H9 (cell line): Measurements from ENCODE around the gene ETNK2. TPM values are rescaled to one million over a fixed set of nuclear protein-coding genes. Genes with fewer than 3 reads are reported as not detected.

Experiments used
- DNase-seq: peaks from one replicate; pipeline ENCODE4 v3.0.0-alpha.2; 2017
- H2AFZ ChIP-seq: one replicate; pipeline ENCODE4 v1.6.1; 2013; ENCODE audit warnings: mild to moderate bottlenecking, low read length, control low read depth, moderate library complexity
- H2AK5ac ChIP-seq: 2 replicates; pipeline ENCODE4 v1.6.1; 2013; ENCODE audit warnings: low read length, control low read depth, mixed read lengths; ENCODE audit not compliant: insufficient read length
- H2BK120ac ChIP-seq: one replicate; pipeline ENCODE4 v1.6.1; 2013; ENCODE audit warnings: low read depth, mild to moderate bottlenecking, low read length, control low read depth, inconsistent platforms; ENCODE audit not compliant: poor library complexity, severe bottlenecking
- H2BK12ac ChIP-seq: 2 replicates; pipeline ENCODE4 v1.6.1; 2013; ENCODE audit warnings: low read length, control low read depth, mixed read lengths, low read depth; ENCODE audit not compliant: insufficient read length
- H2BK15ac ChIP-seq: 2 replicates; pipeline ENCODE4 v1.6.1; 2013; ENCODE audit warnings: low read depth, low read length, control low read depth
- H2BK20ac ChIP-seq: one replicate; pipeline ENCODE4 v1.6.1; 2013; ENCODE audit warnings: low read depth, mild to moderate bottlenecking, low read length, control low read depth, inconsistent platforms; ENCODE audit not compliant: poor library complexity, severe bottlenecking
- H2BK5ac ChIP-seq: 2 replicates; pipeline ENCODE4 v1.6.1; 2013; ENCODE audit warnings: low read length, control low read depth, mixed read lengths; ENCODE audit not compliant: insufficient read length
- H3K14ac ChIP-seq: 2 replicates; pipeline ENCODE4 v1.6.1; 2013; ENCODE audit warnings: low read length, control low read depth; ENCODE audit not compliant: insufficient read depth
- H3K18ac ChIP-seq: 2 replicates; pipeline ENCODE4 v1.6.1; 2013; ENCODE audit warnings: low read depth, mild to moderate bottlenecking, mixed read lengths, low read length, control low read depth; ENCODE audit not compliant: insufficient read length
- H3K23ac ChIP-seq: 2 replicates; pipeline ENCODE4 v1.6.1; 2013; ENCODE audit warnings: low read length, control low read depth, mixed read lengths, low read depth; ENCODE audit not compliant: insufficient read length
- H3K23me2 ChIP-seq: 2 replicates; pipeline ENCODE4 v1.6.1; 2013; ENCODE audit warnings: low read depth, mild to moderate bottlenecking, mixed read lengths, low read length, control low read depth; ENCODE audit not compliant: insufficient read length, poor library complexity, severe bottlenecking
- H3K27ac ChIP-seq: 2 replicates; pipeline ENCODE4 v1.5.1; 2013; ENCODE audit warnings: low read length, control low read depth, mixed read lengths, low read depth; ENCODE audit not compliant: insufficient read length
- H3K27me3 ChIP-seq: 2 replicates; pipeline ENCODE4 v1.6.1; 2013; ENCODE audit warnings: low read length, control low read depth, inconsistent platforms; ENCODE audit not compliant: insufficient read depth
- H3K4ac ChIP-seq: 2 replicates; pipeline ENCODE4 v1.6.1; 2013; ENCODE audit warnings: low read depth, mild to moderate bottlenecking, control low read depth, inconsistent platforms, low read length, moderate library complexity
- H3K4me1 ChIP-seq: 2 replicates; pipeline ENCODE4 v1.6.1; 2013; ENCODE audit warnings: low read length, control low read depth, inconsistent platforms; ENCODE audit not compliant: insufficient read depth
- H3K4me2 ChIP-seq: 2 replicates; pipeline ENCODE4 v1.6.1; 2013; ENCODE audit warnings: low read length, control low read depth, mixed read lengths; ENCODE audit not compliant: insufficient read length, insufficient read depth
- H3K56ac ChIP-seq: 2 replicates; pipeline ENCODE4 v1.6.1; 2013; ENCODE audit warnings: low read depth, mild to moderate bottlenecking, mixed read lengths, low read length, control low read depth; ENCODE audit not compliant: insufficient read length
- H3K79me1 ChIP-seq: 2 replicates; pipeline ENCODE4 v1.6.1; 2013; ENCODE audit warnings: low read depth, mild to moderate bottlenecking, moderate library complexity, low read length, control low read depth, inconsistent platforms; ENCODE audit not compliant: insufficient read depth, poor library complexity, severe bottlenecking
- H3K79me2 ChIP-seq: 2 replicates; pipeline ENCODE4 v1.6.1; 2013; ENCODE audit warnings: low read length, control low read depth, inconsistent platforms; ENCODE audit not compliant: insufficient read depth
- H3K9ac ChIP-seq: 2 replicates; pipeline ENCODE4 v1.6.1; 2013; ENCODE audit warnings: low read length, control low read depth, mixed read lengths; ENCODE audit not compliant: insufficient read length; ENCODE audit errors: extremely low read depth
- H3K9me3 ChIP-seq: one replicate; pipeline ENCODE4 v1.6.1; 2013; ENCODE audit warnings: low read depth, low read length, inconsistent platforms; ENCODE audit not compliant: control insufficient read depth
- H3T11ph ChIP-seq: one replicate; pipeline ENCODE4 v1.6.1; 2013; ENCODE audit warnings: mild to moderate bottlenecking, low read length, control low read depth, inconsistent platforms
- H4K20me1 ChIP-seq: one replicate; pipeline ENCODE4 v1.6.1; 2013; ENCODE audit not compliant: control insufficient read depth, insufficient read length, insufficient read depth
- H4K5ac ChIP-seq: 2 replicates; pipeline ENCODE4 v1.6.1; 2013; ENCODE audit warnings: low read depth, mild to moderate bottlenecking, mixed read lengths, low read length, control low read depth; ENCODE audit not compliant: insufficient read length
- H4K8ac ChIP-seq: replicated peaks from 2 replicates; pipeline ENCODE4 v1.6.1; 2013; ENCODE audit warnings: low read length, control low read depth, mixed read lengths, low read depth; ENCODE audit not compliant: insufficient read length
- H4K91ac ChIP-seq: 2 replicates; pipeline ENCODE4 v1.6.1; 2013; ENCODE audit warnings: low read depth, mild to moderate bottlenecking, moderate library complexity, mixed read lengths, low read length, control low read depth; ENCODE audit not compliant: insufficient read length
- H3K27ac Mint-ChIP-seq, 3 experiments: 2 replicates in 2 of 3; 3 replicates in 1 of 3; pipeline ENCODE4 v1.8.0; 2020 to 2021; ENCODE audit warnings: mixed read lengths in 3 of 3, mild to moderate bottlenecking in 1 of 3, moderate library complexity in 1 of 3
- H3K27me3 Mint-ChIP-seq: 2 replicates; pipeline ENCODE4 v1.8.0; 2021; ENCODE audit warnings: low read depth, mild to moderate bottlenecking, moderate library complexity, mixed read lengths
- H3K36me3 Mint-ChIP-seq, 3 experiments: 2 replicates in 2 of 3; 3 replicates in 1 of 3; pipeline ENCODE4 v1.8.0; 2020 to 2021; ENCODE audit warnings: low read depth in 3 of 3, mixed read lengths in 3 of 3; ENCODE audit not compliant: insufficient read depth in 1 of 3
- H3K4me1 Mint-ChIP-seq, 2 experiments: 2 replicates each; pipeline ENCODE4 v1.8.0; 2020; ENCODE audit warnings: mixed read lengths in 2 of 2
- H3K4me3 Mint-ChIP-seq, 2 experiments: 2 replicates in 1 of 2; 3 replicates in 1 of 2; pipeline ENCODE4 v1.8.0; 2020 to 2021; ENCODE audit warnings: mild to moderate bottlenecking in 2 of 2, mixed read lengths in 2 of 2, moderate library complexity in 1 of 2
- H3K9me3 Mint-ChIP-seq, 2 experiments: 2 replicates in 1 of 2; 3 replicates in 1 of 2; pipeline ENCODE4 v1.8.0; 2020; ENCODE audit warnings: mild to moderate bottlenecking in 2 of 2, mixed read lengths in 2 of 2, moderate library complexity in 1 of 2
- CTCF ChIP-seq: fragments of 200-600 bp; sonication (generic); conservative IDR thresholded peaks from 3 replicates; pipeline ENCODE4 v1.8.0; 2021; ENCODE audit warnings: antibody characterized with exemption, mild to moderate bottlenecking
- WGBS: extraction: QIAGEN DNeasy Blood & Tissue Kit; methylation state at CpG from one replicate; pipeline ENCODE4 v1.1.7; 2013; ENCODE audit warnings: missing lambda C conversion rate, low lambda C conversion rate, mixed read lengths; ENCODE audit not compliant: insufficient read length; ENCODE audit errors: extremely low coverage; 5-methylcytosine and 5-hydroxymethylcytosine counted together
- total RNA-seq: library from RNA; stranded (reverse); gene quantifications from 2 replicates; pipeline ENCODE4 v1.2.1, GENCODE V29; 2021

The ETNK2 gene
- total RNA-seq, 1 experiment from 2014 or later: 17.6 TPM

GRCh38 chr1:204114606-204115005, 37.2 kb downstream of the ETNK2 start:
- no peak overlapping the region for H4K5ac ChIP-seq
- no peaks in the 10 kb centered on the region for H3K27me3 ChIP-seq
- H3K56ac ChIP-seq: no peak overlapping the region
- H3K9me3 Mint-ChIP-seq: no peaks in the 10 kb centered on the region
- H2BK15ac ChIP-seq: no peak overlapping the region
- peaks cover 45 to 59% (median 54%) of the 10 kb centered on the region in 3 experiments for H3K36me3 Mint-ChIP-seq
- H3K23me2 ChIP-seq: no peaks in the 10 kb centered on the region
- peaks cover 4% of the 10 kb centered on the region; the same call in 1 of the 2 replicates for H3K4me1 ChIP-seq
- TF ChIP-seq CTCF: no peak
- no peaks in the 10 kb centered on the region; the same call in 1 of the 2 replicates for H3K27me3 Mint-ChIP-seq
- H3K79me2 ChIP-seq: peaks cover 19% of the 10 kb centered on the region; the same call in 1 of the 2 replicates
- H3K4me3 Mint-ChIP-seq: no peak overlapping the region
- no peak overlapping the region for H2AK5ac ChIP-seq
- H3K4me2 ChIP-seq: no peak overlapping the region
- no peak overlapping the region for H2BK120ac ChIP-seq
- peak overlapping the region; percentile 57 to 83 (median 57); a peak in 2 of 7 replicates for H3K27ac Mint-ChIP-seq
- H2AFZ ChIP-seq: no peak overlapping the region
- peaks cover 3% of the 10 kb centered on the region for H4K20me1 ChIP-seq
- peaks cover 8% of the 10 kb centered on the region for H3K79me1 ChIP-seq
- no peak overlapping the region for H3T11ph ChIP-seq
- H4K8ac ChIP-seq: no peak overlapping the region
- WGBS: no CpG with 5 or more reads among the region's 4 CpGs
- H3K4me1 Mint-ChIP-seq: peaks cover 31 to 33% of the 10 kb centered on the region in 2 experiments
- H3K18ac ChIP-seq: no peak overlapping the region
- no peak overlapping the region for H3K27ac ChIP-seq
- H3K14ac ChIP-seq: no peak overlapping the region
- no peak overlapping the region for H3K23ac ChIP-seq
- no peak overlapping the region for H4K91ac ChIP-seq
- no peak for DNase-seq
- H3K9ac ChIP-seq: no peak overlapping the region
- H3K4ac ChIP-seq: no peak overlapping the region
- no peaks in the 10 kb centered on the region for H3K9me3 ChIP-seq
- H2BK5ac ChIP-seq: no peak overlapping the region
- no peak overlapping the region for H2BK12ac ChIP-seq
- no peak overlapping the region for H2BK20ac ChIP-seq
